GM13976 (cell line): ENCODE results near the gene THOP1.
A peak's percentile ranks its signal among the peaks of the same experiment; 100 is the strongest.

Experiments used
- DNase-seq: peaks from one replicate; pipeline ENCODE4 v3.0.0; 2012; ENCODE audit warnings: low spot score
- in situ Hi-C: fragments of 300-500 bp; cut with MboI; formaldehyde crosslinking; loops from one replicate; pipeline ENCODE4 v1.12.0; 2022; ENCODE audit warnings: low sequenced_read_pairs, mixed read lengths, inconsistent platforms; ENCODE audit not compliant: unreplicated experiment
- TF ChIP-seq, protein P1 (sequence below): IDR thresholded peaks from 2 replicates; pipeline ENCODE4 v1.5.1; 2012; ENCODE audit warnings: borderline replicate concordance, mild to moderate bottlenecking; ENCODE audit not compliant: insufficient read depth; ENCODE audit errors: extremely low read depth, missing control alignments, control extremely low read depth

THOP1 gene

DNA sequence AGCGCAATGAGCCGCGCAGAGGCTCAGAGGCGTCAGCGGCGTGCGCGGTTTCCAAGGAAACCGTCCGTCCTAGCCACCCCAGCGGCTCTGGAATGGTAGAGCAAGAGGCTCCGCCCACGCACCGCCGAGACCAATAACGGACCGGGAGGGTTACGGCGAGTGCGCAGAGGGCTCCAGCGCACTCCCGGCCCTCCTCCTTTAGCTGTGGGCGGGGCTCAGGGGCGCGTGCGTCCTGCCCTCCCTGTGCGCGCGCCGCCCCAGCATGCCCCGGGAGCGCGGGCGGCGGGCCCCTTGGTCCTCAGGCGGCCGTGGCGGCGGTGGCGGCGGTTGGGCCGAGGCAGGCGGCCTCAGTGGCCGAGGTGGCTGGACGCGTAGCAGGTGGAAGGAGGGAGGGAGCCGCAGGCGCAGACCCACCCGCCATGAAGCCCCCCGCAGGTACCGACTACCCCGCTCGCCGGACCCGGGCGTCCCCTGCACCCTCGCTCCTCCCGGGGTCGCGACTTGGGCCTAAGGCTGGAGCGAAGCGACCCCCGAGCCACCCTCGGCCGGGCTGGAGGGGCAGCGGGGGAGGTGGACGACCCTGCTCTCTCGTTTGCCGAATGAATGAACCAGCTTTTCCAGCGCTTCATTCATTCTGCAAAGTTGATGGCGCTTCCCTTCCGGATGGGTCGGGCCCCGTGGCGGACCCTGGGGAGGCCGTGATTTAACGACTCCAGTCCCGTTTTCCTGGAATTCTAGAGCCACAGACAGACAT is at the start of gene THOP1:
TSS of gene THOP1 (plus strand) at position 260 of the 754 bp plus-strand sequence. CDS start at position 420, 160 bp downstream.
- TF ChIP-seq, protein P1, sequence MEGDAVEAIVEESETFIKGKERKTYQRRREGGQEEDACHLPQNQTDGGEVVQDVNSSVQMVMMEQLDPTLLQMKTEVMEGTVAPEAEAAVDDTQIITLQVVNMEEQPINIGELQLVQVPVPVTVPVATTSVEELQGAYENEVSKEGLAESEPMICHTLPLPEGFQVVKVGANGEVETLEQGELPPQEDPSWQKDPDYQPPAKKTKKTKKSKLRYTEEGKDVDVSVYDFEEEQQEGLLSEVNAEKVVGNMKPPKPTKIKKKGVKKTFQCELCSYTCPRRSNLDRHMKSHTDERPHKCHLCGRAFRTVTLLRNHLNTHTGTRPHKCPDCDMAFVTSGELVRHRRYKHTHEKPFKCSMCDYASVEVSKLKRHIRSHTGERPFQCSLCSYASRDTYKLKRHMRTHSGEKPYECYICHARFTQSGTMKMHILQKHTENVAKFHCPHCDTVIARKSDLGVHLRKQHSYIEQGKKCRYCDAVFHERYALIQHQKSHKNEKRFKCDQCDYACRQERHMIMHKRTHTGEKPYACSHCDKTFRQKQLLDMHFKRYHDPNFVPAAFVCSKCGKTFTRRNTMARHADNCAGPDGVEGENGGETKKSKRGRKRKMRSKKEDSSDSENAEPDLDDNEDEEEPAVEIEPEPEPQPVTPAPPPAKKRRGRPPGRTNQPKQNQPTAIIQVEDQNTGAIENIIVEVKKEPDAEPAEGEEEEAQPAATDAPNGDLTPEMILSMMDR = no peak
- peak; percentile 99 for DNase-seq
- in situ Hi-C loops = no loop called here

DNA sequence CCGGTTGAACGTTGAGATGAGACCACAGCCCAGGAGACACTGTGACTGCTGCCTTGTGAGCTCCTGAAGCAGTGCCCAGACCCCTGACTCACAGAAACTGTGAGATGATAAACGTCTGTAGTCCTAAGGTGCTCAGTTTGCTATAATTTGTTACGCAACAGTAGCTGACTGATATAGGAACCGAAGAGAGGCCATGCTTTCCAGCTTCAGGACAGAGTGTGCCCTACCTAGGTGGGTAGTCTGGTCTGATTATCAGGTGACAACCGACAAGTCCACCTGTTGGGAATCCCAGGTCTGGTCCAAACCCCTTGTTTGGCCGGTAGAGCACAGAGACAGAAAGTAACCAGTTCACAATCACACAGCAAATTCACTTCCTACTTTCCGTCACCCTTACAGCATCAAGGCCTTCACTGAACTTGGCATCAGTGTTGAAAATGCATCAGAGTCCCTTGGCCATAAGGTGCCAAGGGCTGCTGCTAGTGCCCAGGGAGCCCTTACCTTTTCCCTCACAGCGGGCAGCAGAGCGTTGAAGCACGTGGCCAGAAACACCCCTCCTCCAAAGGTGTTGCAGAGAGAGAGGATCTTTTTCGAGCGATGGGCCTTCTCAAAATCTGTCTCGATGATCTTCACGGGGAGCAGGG is 48.6 kb upstream of the THOP1 start:
- TF ChIP-seq, protein P1 = no peak
- no peak for DNase-seq
- in situ Hi-C loops = no loop called here

DNA sequence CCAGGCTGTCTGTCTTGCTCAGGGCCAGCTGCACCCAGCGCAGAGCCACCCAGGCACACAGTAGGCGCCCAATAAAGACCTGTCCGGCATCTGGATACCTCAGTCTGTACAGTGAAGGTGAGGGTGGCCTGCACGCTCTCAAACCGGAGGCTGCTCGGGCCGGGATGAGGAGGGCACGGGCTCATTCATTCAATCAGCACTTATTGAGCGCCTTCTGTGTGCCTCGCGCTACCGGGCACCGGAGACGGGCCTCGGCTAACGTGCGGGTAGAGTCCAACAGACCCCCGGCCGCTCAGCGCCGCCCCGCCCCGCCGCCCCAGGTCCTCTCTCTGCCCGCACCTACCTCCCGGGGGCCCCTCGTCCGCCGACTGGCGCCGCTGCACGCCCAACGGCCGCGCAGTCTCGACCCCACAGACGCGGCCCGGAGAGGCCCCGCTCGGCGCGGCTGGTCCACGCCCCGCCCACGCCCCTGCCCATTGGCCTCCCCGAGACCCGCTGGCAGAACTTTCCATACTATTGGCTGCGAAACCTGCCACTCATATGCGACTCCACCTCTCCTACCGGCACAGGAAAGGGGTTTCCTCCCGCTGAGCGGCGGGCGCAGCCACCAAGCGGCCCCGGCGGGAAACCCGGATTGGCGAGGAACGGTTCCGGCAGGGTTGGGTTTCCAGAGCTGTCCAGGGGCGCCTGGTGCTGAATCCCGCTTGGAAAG is 45.5 kb upstream of the THOP1 start, which contains the start of gene SLC39A3:
TSS of gene SLC39A3 (minus strand) at position 416 of the 712 bp plus-strand sequence. CDS start 2,760 bp downstream, outside the sequence.
- in situ Hi-C loops = no loop called here
- TF ChIP-seq, protein P1 = no peak
- peak; percentile 100 for DNase-seq

DNA sequence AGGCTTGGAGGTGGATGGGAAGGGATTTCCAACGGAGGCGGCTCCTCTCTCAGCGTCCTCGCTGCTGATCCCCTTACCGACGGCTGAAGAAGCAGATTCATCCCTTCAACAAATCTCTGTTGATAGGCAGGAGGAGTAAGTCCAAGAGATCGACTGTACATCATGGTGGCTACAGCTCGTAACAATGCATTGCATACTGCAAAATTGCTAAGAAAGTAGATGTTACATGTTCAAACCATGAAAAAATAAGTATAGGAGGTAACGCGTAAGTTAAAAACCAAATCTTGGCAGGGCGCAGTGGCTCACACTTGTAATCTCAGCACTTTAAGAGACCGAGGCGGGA is 45.0 kb upstream of the THOP1 start:
- in situ Hi-C loops = no loop called here
- DNase-seq = no peak
- TF ChIP-seq, protein P1 = no peak

DNA sequence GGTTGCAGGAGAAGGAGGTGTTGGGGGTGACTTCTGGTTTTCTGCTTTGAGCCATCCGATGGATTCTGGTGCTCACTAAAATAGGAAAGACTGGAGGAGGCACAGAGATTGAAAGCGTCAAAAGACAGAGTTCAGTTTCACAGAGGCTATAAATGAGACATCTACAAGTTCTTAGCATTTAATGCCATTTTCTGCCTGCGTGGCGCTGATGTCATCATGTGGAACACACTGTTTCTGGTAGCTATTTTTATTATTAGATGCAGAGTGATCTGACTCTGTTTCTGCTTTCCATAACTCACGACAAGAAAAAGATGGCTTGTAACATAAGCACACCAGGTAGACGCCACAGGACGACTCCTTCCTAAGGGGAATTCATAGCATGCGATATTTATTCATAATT is 42.2 kb upstream of the THOP1 start:
- in situ Hi-C loops = no loop called here
- DNase-seq = no peak
- TF ChIP-seq, protein P1 = no peak

DNA sequence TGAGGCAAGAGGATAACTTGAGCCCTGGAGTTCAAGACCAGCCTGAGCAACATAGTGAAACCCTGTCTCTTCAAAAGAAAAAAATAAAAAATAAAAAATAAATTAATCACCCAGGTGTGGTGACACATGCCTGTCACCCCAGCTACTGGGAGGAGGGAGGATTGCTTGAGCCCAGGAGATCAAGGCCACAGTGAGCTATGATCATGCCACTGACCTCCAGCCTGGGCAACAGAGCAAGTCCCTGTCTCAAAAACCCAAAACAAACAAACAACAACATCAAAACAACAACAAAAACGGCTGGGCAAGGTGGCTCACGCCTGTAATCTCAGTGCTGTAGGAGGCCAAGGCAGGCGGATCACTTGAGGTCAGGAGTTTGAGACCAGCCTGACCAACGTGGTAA is 41.2 kb upstream of the THOP1 start:
- in situ Hi-C loops = no loop called here
- no peak for DNase-seq
- TF ChIP-seq, protein P1 = no peak
